Natural killer cell (primary cell): ENCODE data around the gene GIGYF2. TPM values are rescaled to one million over a fixed set of nuclear protein-coding genes. Genes with fewer than 3 reads are reported as not detected.

Source experiments
- ATAC-seq, 3 donors: fragments of 150-1000 bp in 2 of 3; fragments of 200-7000 bp in 1 of 3; cut with Tn5 transposase; 1 replicate in 1 of 3; 2 replicates in 2 of 3; pipeline ENCODE4 v1.10.0; 2021; ENCODE audit warnings: mild to moderate bottlenecking in 2 of 3, moderate library complexity in 2 of 3
- DNase-seq, 2 donors: peaks; one replicate each; pipeline versions ENCODE4 v3.0.0 to v3.0.0-alpha.2; 2013 to 2021; ENCODE audit warnings: mixed read lengths in 1 of 2
- H3K27ac ChIP-seq: one replicate; pipeline ENCODE4 v1.5.1; 2013; ENCODE audit warnings: mild to moderate bottlenecking, low read length
- H3K27me3 ChIP-seq: one replicate; pipeline ENCODE4 v1.6.1; 2013; ENCODE audit warnings: low read length; ENCODE audit not compliant: control insufficient read depth, insufficient read depth
- H3K36me3 ChIP-seq: one replicate; pipeline ENCODE4 v1.6.1; 2013; ENCODE audit warnings: low read length; ENCODE audit not compliant: control insufficient read depth, insufficient read depth
- H3K4me1 ChIP-seq: one replicate; pipeline ENCODE4 v1.6.1; 2013; ENCODE audit warnings: low read length; ENCODE audit not compliant: control insufficient read depth, insufficient read depth
- H3K4me3 ChIP-seq: one replicate; pipeline ENCODE4 v1.5.1; 2013; ENCODE audit warnings: low read length
- H3K9me3 ChIP-seq: one replicate; pipeline ENCODE4 v1.6.1; 2013; ENCODE audit warnings: low read length; ENCODE audit not compliant: control insufficient read depth, insufficient read depth
- H3K27ac Mint-ChIP-seq, 2 donors: one replicate each; pipeline ENCODE4 v1.8.0; 2022; ENCODE audit warnings: mild to moderate bottlenecking in 2 of 2, mixed read lengths in 2 of 2, moderate library complexity in 1 of 2
- H3K27me3 Mint-ChIP-seq, 2 donors: one replicate each; pipeline ENCODE4 v1.8.0; 2022; ENCODE audit warnings: low read depth in 2 of 2, mixed read lengths in 2 of 2
- H3K36me3 Mint-ChIP-seq: one replicate; pipeline ENCODE4 v1.8.0; 2022; ENCODE audit warnings: mixed read lengths
- H3K4me1 Mint-ChIP-seq, 2 donors: one replicate each; pipeline ENCODE4 v1.8.0; 2022; ENCODE audit warnings: mixed read lengths in 2 of 2
- H3K4me3 Mint-ChIP-seq: one replicate; pipeline ENCODE4 v1.8.0; 2022; ENCODE audit warnings: mild to moderate bottlenecking, moderate library complexity, mixed read lengths
- H3K9me3 Mint-ChIP-seq, 2 donors: one replicate each; pipeline ENCODE4 v1.8.0; 2022; ENCODE audit warnings: mixed read lengths in 2 of 2
- WGBS: methylation state at CpG from one replicate; pipeline ENCODE4 v1.1.7; 2013; ENCODE audit warnings: missing lambda C conversion rate; ENCODE audit not compliant: insufficient coverage; 5-methylcytosine and 5-hydroxymethylcytosine counted together
- intact Hi-C: fragments of 100-400 bp; cut with micrococcal nuclease; formaldehyde crosslinking; loops from one replicate; pipeline ENCODE4 v1.14.2; 2022
- total RNA-seq, 4 donors: library from RNA; stranded (reverse); fragments of 120-200 nt in 1 of 4; gene quantifications; one replicate each; pipeline versions ENCODE4 v1.2.3 to v1.2.4, GENCODE V29; 2013 to 2022
- TF ChIP-seq, protein P1 (sequence below): fragments of 200-600 bp; IDR thresholded peaks from one replicate; pipeline ENCODE4 v1.8.0; 2022; ENCODE audit warnings: antibody characterized with exemption

Gene GIGYF2
- total RNA-seq, 3 donors from 2014 or later (not counting 1 experiment from before 2014, with no cell fraction given) = 73.6 to 85.3 (median 80.1) TPM

DNA sequence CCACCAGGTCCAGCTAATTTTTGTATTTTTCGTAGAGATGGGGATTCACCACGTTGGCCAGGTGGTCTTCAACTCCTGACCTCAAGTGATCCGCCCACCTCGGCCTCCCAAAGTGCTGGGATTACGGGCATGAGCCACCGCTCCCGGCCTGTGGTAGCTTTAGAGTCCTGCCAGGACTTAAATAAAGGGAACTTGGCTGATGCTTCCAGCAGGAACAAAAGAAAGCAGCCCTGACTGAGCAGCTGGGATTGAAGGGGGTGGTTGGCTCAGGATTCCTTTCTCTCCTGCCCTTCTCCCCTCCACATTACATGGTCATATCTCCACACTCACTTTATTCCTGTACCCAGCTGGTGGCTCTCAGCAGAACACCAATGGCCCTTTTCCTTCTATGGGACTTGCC lies 43.7 kb upstream of the GIGYF2 start:
- H3K36me3 ChIP-seq = no peaks in the 10 kb centered on the region
- Mint-ChIP-seq H3K4me3 (no peak overlapping the region), H3K4me1 (peaks cover 0 to 4% of the 10 kb centered on the region in 2 donors), H3K27ac (no peak overlapping the region), H3K36me3 (no peaks in the 10 kb centered on the region), H3K9me3 (no peaks in the 10 kb centered on the region), H3K27me3 (no peaks in the 10 kb centered on the region)
- H3K27ac ChIP-seq = no peak overlapping the region
- DNase-seq = no peak
- H3K4me3 ChIP-seq = no peak overlapping the region
- no peak for ATAC-seq
- no peaks in the 10 kb centered on the region for H3K27me3 ChIP-seq
- 90% methylated on average over 7 of the region's 7 CpGs for WGBS
- no peaks in the 10 kb centered on the region for H3K9me3 ChIP-seq
- H3K4me1 ChIP-seq = no peaks in the 10 kb centered on the region
- intact Hi-C loops = no loop called here
- TF ChIP-seq, protein P1, sequence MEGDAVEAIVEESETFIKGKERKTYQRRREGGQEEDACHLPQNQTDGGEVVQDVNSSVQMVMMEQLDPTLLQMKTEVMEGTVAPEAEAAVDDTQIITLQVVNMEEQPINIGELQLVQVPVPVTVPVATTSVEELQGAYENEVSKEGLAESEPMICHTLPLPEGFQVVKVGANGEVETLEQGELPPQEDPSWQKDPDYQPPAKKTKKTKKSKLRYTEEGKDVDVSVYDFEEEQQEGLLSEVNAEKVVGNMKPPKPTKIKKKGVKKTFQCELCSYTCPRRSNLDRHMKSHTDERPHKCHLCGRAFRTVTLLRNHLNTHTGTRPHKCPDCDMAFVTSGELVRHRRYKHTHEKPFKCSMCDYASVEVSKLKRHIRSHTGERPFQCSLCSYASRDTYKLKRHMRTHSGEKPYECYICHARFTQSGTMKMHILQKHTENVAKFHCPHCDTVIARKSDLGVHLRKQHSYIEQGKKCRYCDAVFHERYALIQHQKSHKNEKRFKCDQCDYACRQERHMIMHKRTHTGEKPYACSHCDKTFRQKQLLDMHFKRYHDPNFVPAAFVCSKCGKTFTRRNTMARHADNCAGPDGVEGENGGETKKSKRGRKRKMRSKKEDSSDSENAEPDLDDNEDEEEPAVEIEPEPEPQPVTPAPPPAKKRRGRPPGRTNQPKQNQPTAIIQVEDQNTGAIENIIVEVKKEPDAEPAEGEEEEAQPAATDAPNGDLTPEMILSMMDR = no peak

DNA sequence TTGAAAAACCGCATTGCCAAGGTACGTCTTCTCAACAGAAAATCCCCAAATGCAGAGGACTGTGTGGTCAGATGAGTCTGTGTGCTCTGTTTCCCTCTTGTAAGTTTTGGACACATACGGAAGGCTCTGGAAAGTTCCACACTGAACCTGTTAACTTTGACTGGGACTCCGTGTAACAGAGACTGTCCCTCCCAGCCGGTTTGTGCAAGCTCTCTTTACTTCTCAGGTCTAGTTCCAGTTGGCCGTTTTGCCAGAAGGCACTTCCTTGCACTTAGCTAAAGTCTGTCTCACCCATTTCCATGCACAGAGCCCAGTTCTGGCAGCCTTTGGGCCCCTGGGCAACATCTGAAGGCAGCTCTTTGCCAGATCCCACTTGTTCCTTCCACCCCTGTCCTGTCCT lies 41.7 kb upstream of the GIGYF2 start:
- Histone ChIP-seq H3K27ac (no peak overlapping the region), H3K4me3 (no peak overlapping the region), H3K36me3 (no peaks in the 10 kb centered on the region), H3K9me3 (no peaks in the 10 kb centered on the region), H3K4me1 (no peaks in the 10 kb centered on the region), H3K27me3 (no peaks in the 10 kb centered on the region)
- H3K27ac Mint-ChIP-seq = no peak overlapping the region
- 92% methylated on average over 6 of the region's 6 CpGs for WGBS
- H3K36me3 Mint-ChIP-seq = no peaks in the 10 kb centered on the region
- intact Hi-C loops = no loop called here
- H3K27me3 Mint-ChIP-seq = no peaks in the 10 kb centered on the region
- H3K4me1 Mint-ChIP-seq = peaks cover 0 to 4% of the 10 kb centered on the region in 2 donors
- TF ChIP-seq, protein P1 = no peak
- DNase-seq = no peak
- H3K9me3 Mint-ChIP-seq = no peaks in the 10 kb centered on the region
- ATAC-seq = no peak
- no peak overlapping the region for H3K4me3 Mint-ChIP-seq

DNA sequence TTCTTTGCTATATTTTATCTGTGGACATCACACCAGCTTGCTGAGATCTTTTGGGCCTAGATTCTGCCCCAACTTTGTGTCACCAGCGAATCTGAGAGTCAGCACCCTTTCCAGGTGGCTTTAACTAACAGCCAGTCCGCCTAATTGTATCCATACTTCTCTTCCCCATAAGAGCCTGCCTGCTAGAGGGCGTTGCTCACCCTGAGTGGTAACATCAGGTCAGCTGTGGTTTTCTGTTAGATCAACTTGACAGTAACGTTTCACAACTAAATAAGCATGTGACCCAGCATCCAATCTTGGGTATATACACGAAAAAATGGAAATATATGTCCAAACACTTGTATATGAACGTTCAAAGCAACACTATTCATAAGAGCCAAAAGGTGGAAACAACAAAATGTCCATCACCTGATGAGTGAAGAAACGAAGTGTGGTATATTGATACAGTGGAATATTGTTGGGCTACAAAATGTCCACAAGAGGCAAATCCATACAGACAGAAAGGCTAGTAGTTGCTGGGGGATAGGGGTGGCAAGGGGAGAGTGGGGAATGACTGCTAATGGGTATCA lies 38.8 kb upstream of the GIGYF2 start:
- H3K9me3 ChIP-seq = no peaks in the 10 kb centered on the region
- H3K27ac ChIP-seq = no peak overlapping the region
- H3K4me3 ChIP-seq = no peak overlapping the region
- DNase-seq (no peak), ATAC-seq (no peak)
- H3K27me3 ChIP-seq = no peaks in the 10 kb centered on the region
- Mint-ChIP-seq H3K4me1 (peaks cover 0 to 4% of the 10 kb centered on the region in 2 donors), H3K27me3 (peaks cover 0 to 3% of the 10 kb centered on the region in 2 donors), H3K9me3 (no peaks in the 10 kb centered on the region), H3K4me3 (no peak overlapping the region), H3K36me3 (no peaks in the 10 kb centered on the region), H3K27ac (no peak overlapping the region)
- intact Hi-C loops = no loop called here
- H3K36me3 ChIP-seq = no peaks in the 10 kb centered on the region
- 50% methylated on average over 7 of the region's 7 CpGs for WGBS
- no peaks in the 10 kb centered on the region for H3K4me1 ChIP-seq
- TF ChIP-seq, protein P1 = no peak

DNA sequence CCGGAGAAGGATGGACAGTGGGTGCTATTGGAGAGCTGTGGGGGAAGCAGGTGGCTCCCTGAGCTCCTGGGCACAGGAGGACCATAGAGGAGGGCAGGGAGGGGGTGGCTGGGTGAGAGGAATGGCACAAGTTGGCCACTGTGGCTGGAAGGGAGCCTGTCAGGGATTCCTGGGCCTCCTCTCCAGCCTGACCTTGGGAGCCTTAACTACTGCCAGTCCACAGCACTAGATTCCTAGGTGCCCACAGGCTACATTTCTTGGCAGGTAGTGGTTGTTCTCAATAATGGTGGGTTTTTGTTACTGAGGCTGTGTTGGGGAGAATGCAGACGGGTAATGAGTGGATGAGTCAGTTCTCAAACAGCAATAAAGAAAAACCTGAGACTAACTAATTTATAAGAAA lies 37.8 kb upstream of the GIGYF2 start:
- Histone ChIP-seq H3K4me3 (no peak overlapping the region), H3K36me3 (no peaks in the 10 kb centered on the region), H3K9me3 (no peaks in the 10 kb centered on the region), H3K27ac (no peak overlapping the region), H3K4me1 (no peaks in the 10 kb centered on the region), H3K27me3 (no peaks in the 10 kb centered on the region)
- no peak overlapping the region for H3K27ac Mint-ChIP-seq
- ATAC-seq (no peak), DNase-seq (no peak)
- H3K27me3 Mint-ChIP-seq = peaks cover 0 to 3% of the 10 kb centered on the region in 2 donors
- no peak overlapping the region for H3K4me3 Mint-ChIP-seq
- H3K4me1 Mint-ChIP-seq = peaks cover 0 to 4% of the 10 kb centered on the region in 2 donors
- H3K9me3 Mint-ChIP-seq = no peaks in the 10 kb centered on the region
- TF ChIP-seq, protein P1 = no peak
- intact Hi-C loops = no loop called here
- no peaks in the 10 kb centered on the region for H3K36me3 Mint-ChIP-seq
- 85% methylated on average over 2 of the region's 2 CpGs for WGBS
